Mesenchymal stem cell (in vitro differentiated cells and primary cell): ENCODE data around the gene EEPD1.

Experiments used
- DNase-seq: peaks from one replicate; pipeline ENCODE4 v3.0.0-alpha.2; 2013
- H2AFZ ChIP-seq: one replicate; pipeline ENCODE4 v1.6.1; 2013; ENCODE audit warnings: low read depth, mild to moderate bottlenecking, control low read depth, inconsistent platforms, low read length, moderate library complexity
- H2AK5ac ChIP-seq: 2 replicates; pipeline ENCODE4 v1.6.1; 2013; ENCODE audit warnings: low read length, moderate library complexity, mild to moderate bottlenecking, inconsistent platforms; ENCODE audit not compliant: severe bottlenecking
- H2BK120ac ChIP-seq: one replicate; pipeline ENCODE4 v1.6.1; 2013; ENCODE audit warnings: low read depth, mild to moderate bottlenecking, inconsistent platforms, low read length, moderate library complexity
- H2BK12ac ChIP-seq, 2 experiments: one replicate each; pipeline ENCODE4 v1.6.1; 2013; ENCODE audit warnings: inconsistent platforms in 2 of 2, low read length in 2 of 2, mild to moderate bottlenecking in 2 of 2, moderate library complexity in 2 of 2, control low read depth in 1 of 2
- H2BK15ac ChIP-seq: one replicate; pipeline ENCODE4 v1.6.1; 2013; ENCODE audit warnings: mild to moderate bottlenecking, low read depth, inconsistent platforms; ENCODE audit not compliant: poor library complexity, severe bottlenecking
- H2BK5ac ChIP-seq: 2 replicates; pipeline ENCODE4 v1.6.1; 2013; ENCODE audit warnings: low read depth, mild to moderate bottlenecking, low read length, control low read depth, inconsistent platforms; ENCODE audit not compliant: poor library complexity, severe bottlenecking
- H3K14ac ChIP-seq, 2 experiments: one replicate each; pipeline ENCODE4 v1.6.1; 2013; ENCODE audit warnings: inconsistent platforms in 2 of 2, low read length in 2 of 2, control low read depth in 1 of 2, mild to moderate bottlenecking in 1 of 2, moderate library complexity in 1 of 2
- H3K18ac ChIP-seq, 2 experiments: one replicate each; pipeline ENCODE4 v1.6.1; 2013; ENCODE audit warnings: inconsistent platforms in 2 of 2, low read length in 2 of 2, control low read depth in 1 of 2, low read depth in 1 of 2, mild to moderate bottlenecking in 1 of 2
- H3K23ac ChIP-seq, 2 experiments: one replicate each; pipeline ENCODE4 v1.6.1; 2013; ENCODE audit warnings: inconsistent platforms in 2 of 2, low read length in 2 of 2, mild to moderate bottlenecking in 2 of 2, moderate library complexity in 2 of 2, control low read depth in 1 of 2
- H3K27ac ChIP-seq: 2 replicates; pipeline ENCODE4 v1.5.1; 2013; ENCODE audit warnings: mild to moderate bottlenecking, moderate library complexity, low read length, control low read depth, inconsistent platforms; ENCODE audit not compliant: poor library complexity, severe bottlenecking
- H3K27me3 ChIP-seq, 2 experiments: 2 replicates each; pipeline versions ENCODE4 v1.6.1 to v1.7.0; 2013; ENCODE audit warnings: low read length in 2 of 2, mild to moderate bottlenecking in 2 of 2, moderate library complexity in 2 of 2, control low read depth in 1 of 2, inconsistent platforms in 1 of 2; ENCODE audit not compliant: control insufficient read depth in 1 of 2, insufficient read depth in 1 of 2
- H3K36me3 ChIP-seq, 2 experiments: 2 replicates each; pipeline versions ENCODE4 v1.6.1 to v1.7.0; 2013; ENCODE audit warnings: low read length in 2 of 2, control low read depth in 1 of 2, inconsistent platforms in 1 of 2, low read depth in 1 of 2, mild to moderate bottlenecking in 1 of 2; ENCODE audit not compliant: insufficient read depth in 2 of 2, control insufficient read depth in 1 of 2
- H3K4ac ChIP-seq, 2 experiments: one replicate each; pipeline ENCODE4 v1.6.1; 2013; ENCODE audit warnings: inconsistent platforms in 2 of 2, low read length in 2 of 2, mild to moderate bottlenecking in 2 of 2, moderate library complexity in 2 of 2, control low read depth in 1 of 2, low read depth in 1 of 2
- H3K4me1 ChIP-seq: 2 replicates; pipeline ENCODE4 v1.6.1; 2013; ENCODE audit warnings: low read depth, low read length, control low read depth; ENCODE audit not compliant: control insufficient read depth, insufficient read depth
- H3K4me2 ChIP-seq: 2 replicates; pipeline ENCODE4 v1.6.1; 2013; ENCODE audit warnings: low read length, mild to moderate bottlenecking, inconsistent platforms; ENCODE audit not compliant: poor library complexity, severe bottlenecking
- H3K4me3 ChIP-seq, 2 experiments: 2 replicates each; pipeline versions ENCODE4 v1.5.1 to v1.7.0; 2013; ENCODE audit warnings: low read length in 2 of 2, mild to moderate bottlenecking in 2 of 2, control low read depth in 1 of 2, low read depth in 1 of 2; ENCODE audit not compliant: insufficient read depth in 1 of 2
- H3K79me1 ChIP-seq: replicated peaks from 2 replicates; pipeline ENCODE4 v1.6.1; 2013; ENCODE audit warnings: mild to moderate bottlenecking, control low read depth, low read length, inconsistent platforms; ENCODE audit not compliant: poor library complexity, severe bottlenecking
- H3K9ac ChIP-seq: 2 replicates; pipeline ENCODE4 v1.7.0; 2013; ENCODE audit warnings: mild to moderate bottlenecking, low read length, moderate library complexity
- H3K9me3 ChIP-seq: 2 replicates; pipeline ENCODE4 v1.7.0; 2013; ENCODE audit warnings: mild to moderate bottlenecking, low read length; ENCODE audit not compliant: control insufficient read depth
- H4K8ac ChIP-seq: one replicate; pipeline ENCODE4 v1.6.1; 2013; ENCODE audit warnings: inconsistent platforms, mild to moderate bottlenecking, low read length, moderate library complexity
- H4K91ac ChIP-seq: one replicate; pipeline ENCODE4 v1.6.1; 2013; ENCODE audit warnings: mild to moderate bottlenecking, low read length, inconsistent platforms
- WGBS: methylation state at CpG from one replicate; pipeline ENCODE4 v1.1.7; 2013; ENCODE audit warnings: mixed read lengths; 5-methylcytosine and 5-hydroxymethylcytosine counted together

EEPD1 gene

GRCh38 chr7:36130236-36130945 lies 22.7 kb upstream of the EEPD1 start:
- H3K4me3 ChIP-seq = no peak overlapping the region
- H2BK5ac ChIP-seq = no peak overlapping the region
- H3K4me1 ChIP-seq = peaks cover 8% of the 10 kb centered on the region
- H2BK12ac ChIP-seq = no peak overlapping the region
- H2AK5ac ChIP-seq = no peak overlapping the region
- peak overlapping the region in 1 of 2 experiments; percentile 14 for H3K18ac ChIP-seq
- H3K4ac ChIP-seq = no peak overlapping the region
- H3K9me3 ChIP-seq = no peaks in the 10 kb centered on the region
- no peak overlapping the region for H2BK15ac ChIP-seq
- no peak overlapping the region for H2AFZ ChIP-seq
- H3K23ac ChIP-seq = no peak overlapping the region
- no peak overlapping the region for H3K27ac ChIP-seq
- no peak overlapping the region for H2BK120ac ChIP-seq
- H3K4me2 ChIP-seq = no peak overlapping the region
- H3K27me3 ChIP-seq = no peaks in the 10 kb centered on the region
- WGBS = 95% methylated on average over 7 of the region's 7 CpGs
- no peaks in the 10 kb centered on the region for H3K79me1 ChIP-seq
- no peak overlapping the region for H3K14ac ChIP-seq
- H4K8ac ChIP-seq = no peak overlapping the region
- no peak overlapping the region for H4K91ac ChIP-seq
- no peak overlapping the region for H3K9ac ChIP-seq
- no peak for DNase-seq
- no peaks in the 10 kb centered on the region for H3K36me3 ChIP-seq

GRCh38 chr7:36131026-36131425 lies 22.0 kb upstream of the EEPD1 start:
- H2BK120ac ChIP-seq = no peak overlapping the region
- no peaks in the 10 kb centered on the region for H3K36me3 ChIP-seq
- no peak overlapping the region for H2BK12ac ChIP-seq
- no peak overlapping the region for H2AFZ ChIP-seq
- H3K9ac ChIP-seq = no peak overlapping the region
- H2BK15ac ChIP-seq = no peak overlapping the region
- H3K27me3 ChIP-seq = no peaks in the 10 kb centered on the region
- no peak overlapping the region for H4K91ac ChIP-seq
- no peak overlapping the region for H3K23ac ChIP-seq
- peaks cover 8% of the 10 kb centered on the region for H3K4me1 ChIP-seq
- no peak overlapping the region for H3K4me3 ChIP-seq
- no peak overlapping the region for H2AK5ac ChIP-seq
- no peak overlapping the region for H3K18ac ChIP-seq
- peak; percentile 18 for DNase-seq
- no peak overlapping the region for H4K8ac ChIP-seq
- H3K14ac ChIP-seq = no peak overlapping the region
- no peaks in the 10 kb centered on the region for H3K79me1 ChIP-seq
- H2BK5ac ChIP-seq = no peak overlapping the region
- 91% methylated on average over 4 of the region's 4 CpGs for WGBS
- no peak overlapping the region for H3K4me2 ChIP-seq
- no peak overlapping the region for H3K4ac ChIP-seq
- no peak overlapping the region for H3K27ac ChIP-seq
- H3K9me3 ChIP-seq = no peaks in the 10 kb centered on the region

- no peak overlapping the region for H2BK5ac ChIP-seq
- no peak overlapping the region for H4K8ac ChIP-seq
- H2BK120ac ChIP-seq = no peak overlapping the region
- no peak overlapping the region for H3K4me3 ChIP-seq
- H3K4me1 ChIP-seq = peaks cover 8% of the 10 kb centered on the region
- H4K91ac ChIP-seq = no peak overlapping the region
- H3K4ac ChIP-seq = no peak overlapping the region
- no peak overlapping the region for H3K18ac ChIP-seq
- H3K27me3 ChIP-seq = no peaks in the 10 kb centered on the region
- no peak overlapping the region for H3K14ac ChIP-seq
- no peaks in the 10 kb centered on the region for H3K9me3 ChIP-seq
- no peak overlapping the region for H3K23ac ChIP-seq
- no peak overlapping the region for H3K4me2 ChIP-seq
- no peak for DNase-seq
- no peaks in the 10 kb centered on the region for H3K79me1 ChIP-seq
- no peaks in the 10 kb centered on the region for H3K36me3 ChIP-seq
- H2BK12ac ChIP-seq = no peak overlapping the region
- H2AK5ac ChIP-seq = no peak overlapping the region
- WGBS = 84% methylated on average over 7 of the region's 7 CpGs
- no peak overlapping the region for H2AFZ ChIP-seq
- H3K27ac ChIP-seq = no peak overlapping the region
- H3K9ac ChIP-seq = no peak overlapping the region
- H2BK15ac ChIP-seq = no peak overlapping the region
These were observed 21.6 kb upstream of the EEPD1 start for GRCh38 chr7:36131499-36131898.

- WGBS = 92% methylated on average over 8 of the region's 8 CpGs
- Histone ChIP-seq H3K9me3 (no peaks in the 10 kb centered on the region), H4K91ac (no peak overlapping the region), H3K9ac (no peak overlapping the region), H2BK15ac (no peak overlapping the region), H2AFZ (no peak overlapping the region), H2BK5ac (no peak overlapping the region), H3K18ac (no peak overlapping the region), H2BK12ac (no peak overlapping the region), H3K36me3 (no peaks in the 10 kb centered on the region), H3K27ac (no peak overlapping the region), H3K79me1 (no peaks in the 10 kb centered on the region), H3K4me2 (no peak overlapping the region), H3K4me1 (peaks cover 8% of the 10 kb centered on the region), H3K4ac (no peak overlapping the region), H2BK120ac (no peak overlapping the region), H3K27me3 (no peaks in the 10 kb centered on the region), H2AK5ac (no peak overlapping the region), H3K4me3 (no peak overlapping the region), H4K8ac (no peak overlapping the region), H3K23ac (no peak overlapping the region), H3K14ac (no peak overlapping the region)
- DNase-seq = no peak
These were observed 21.0 kb upstream of the EEPD1 start for GRCh38 chr7:36132012-36132411.
